CD4-positive, alpha-beta T cell (primary cell): ENCODE data around the gene NOP16. TPM values are rescaled to one million over a fixed set of nuclear protein-coding genes. Genes with fewer than 3 reads are reported as not detected.

ENCODE experiments used
- ATAC-seq: fragments of 200-7000 bp; cut with Tn5 transposase; one replicate; pipeline ENCODE4 v1.10.0; 2022; ENCODE audit warnings: mild to moderate bottlenecking; ENCODE audit not compliant: poor library complexity
- CTCF ChIA-PET: fragments of 350-600 bp; sonication (Branson Sonifier 250); formaldehyde crosslinking; loops from one replicate; lab custom pipeline; 2021; ENCODE audit warnings: antibody characterized with exemption, inconsistent platforms; lab: Charles Lee
- POLR2A ChIA-PET: fragments of 350-600 bp; sonication (Branson Sonifier 250); formaldehyde crosslinking; loops from one replicate; lab custom pipeline; 2021; ENCODE audit warnings: antibody characterized with exemption, inconsistent platforms; lab: Charles Lee
- DNase-seq, 14 experiments: peaks; one replicate each; pipeline ENCODE4 v3.0.0-alpha.2; 2013 to 2020; ENCODE audit warnings: mixed read lengths in 2 of 14
- H3K27ac ChIP-seq, 2 donors: one replicate each; pipeline versions ENCODE4 v1.5.1 to v1.7.0; 2013; ENCODE audit warnings: low read length in 2 of 2, low read depth in 1 of 2, mild to moderate bottlenecking in 1 of 2
- H3K27me3 ChIP-seq, 2 experiments: 1 replicate in 1 of 2; 2 replicates in 1 of 2; pipeline versions ENCODE4 v1.6.1 to v1.7.0; 2013; ENCODE audit warnings: low read length in 2 of 2, control low read depth in 1 of 2, mild to moderate bottlenecking in 1 of 2, moderate library complexity in 1 of 2; ENCODE audit not compliant: insufficient read depth in 2 of 2, control insufficient read depth in 1 of 2
- H3K36me3 ChIP-seq: one replicate; pipeline ENCODE4 v1.6.1; 2013; ENCODE audit warnings: low read length, control low read depth; ENCODE audit not compliant: insufficient read depth
- H3K4me1 ChIP-seq: one replicate; pipeline ENCODE4 v1.6.1; 2013; ENCODE audit warnings: low read length, control low read depth; ENCODE audit not compliant: insufficient read depth
- H3K4me3 ChIP-seq: one replicate; pipeline ENCODE4 v1.5.1; 2013; ENCODE audit warnings: mild to moderate bottlenecking, low read length, moderate library complexity
- H3K9me3 ChIP-seq, 2 experiments: 1 replicate in 1 of 2; 2 replicates in 1 of 2; pipeline versions ENCODE4 v1.6.1 to v1.7.0; 2013; ENCODE audit warnings: low read length in 2 of 2, mild to moderate bottlenecking in 2 of 2, control low read depth in 1 of 2, moderate library complexity in 1 of 2; ENCODE audit not compliant: control insufficient read depth in 1 of 2, insufficient read depth in 1 of 2
- H3K27ac Mint-ChIP-seq: one replicate; pipeline ENCODE4 v1.8.0; 2020; ENCODE audit warnings: mixed read lengths
- H3K27me3 Mint-ChIP-seq: one replicate; pipeline ENCODE4 v1.8.0; 2021; ENCODE audit warnings: mixed read lengths
- H3K36me3 Mint-ChIP-seq: one replicate; pipeline ENCODE4 v1.8.0; 2021; ENCODE audit warnings: low read depth, mixed read lengths
- H3K4me1 Mint-ChIP-seq: one replicate; pipeline ENCODE4 v1.8.0; 2021; ENCODE audit warnings: low read depth, mixed read lengths
- H3K4me3 Mint-ChIP-seq: one replicate; pipeline ENCODE4 v1.8.0; 2020; ENCODE audit warnings: mild to moderate bottlenecking, mixed read lengths
- H3K9me3 Mint-ChIP-seq: one replicate; pipeline ENCODE4 v1.8.0; 2020; ENCODE audit warnings: mixed read lengths
- CTCF ChIP-seq: fragments of 200-600 bp; IDR thresholded peaks from one replicate; pipeline ENCODE4 v1.8.0; 2022; ENCODE audit warnings: antibody characterized with exemption, mild to moderate bottlenecking
- intact Hi-C, 2 experiments: fragments of 100-400 bp; cut with DNase I in 1 of 2; cut with micrococcal nuclease in 1 of 2; formaldehyde crosslinking; loops; one replicate each; pipeline versions ENCODE4 v1.15.1 to v1.9.0; 2023 to 2025; cut with DNase I, micrococcal nuclease
- total RNA-seq, 174 experiments: library from RNA in 2 of 174; stranded (reverse) in 2 of 174; gene quantifications; one replicate each; pipeline ENCODE4 v1.2.3 and lab custom pipeline; 2021 to 2026

The NOP16 gene
- total RNA-seq, 2 experiments from 2014 or later: 12.0 to 14.5 TPM

- no peaks in the 10 kb centered on the region for H3K36me3 Mint-ChIP-seq
- no peak for TF ChIP-seq CTCF
- ATAC-seq: no peak
- CTCF ChIA-PET: interaction anchor here (1.2 kb wide), 1 partner anchor 18 kb away, joined by 3 read pairs; no protein-coding TSS in a partner anchor
- intact Hi-C loops: no loop called here
- H3K27ac Mint-ChIP-seq: no peak overlapping the region
- peaks cover 6% of the 10 kb centered on the region for H3K27me3 Mint-ChIP-seq
- H3K4me1 ChIP-seq: no peaks in the 10 kb centered on the region
- H3K27ac ChIP-seq: no peak overlapping the region
- H3K9me3 ChIP-seq: peaks cover 0 to 3% of the 10 kb centered on the region in 2 experiments
- H3K9me3 Mint-ChIP-seq: no peaks in the 10 kb centered on the region
- no peaks in the 10 kb centered on the region for H3K27me3 ChIP-seq
- no peak overlapping the region for H3K4me3 ChIP-seq
- DNase-seq: no peak
- POLR2A ChIA-PET: no interaction called here
- no peaks in the 10 kb centered on the region for H3K36me3 ChIP-seq
- no peaks in the 10 kb centered on the region for H3K4me1 Mint-ChIP-seq
- H3K4me3 Mint-ChIP-seq: no peak overlapping the region
These were observed 41.6 kb upstream of the NOP16 start for GRCh38 chr5:176429972-176430371.

- Histone ChIP-seq H3K4me1 (no peaks in the 10 kb centered on the region), H3K36me3 (no peaks in the 10 kb centered on the region), H3K9me3 (peaks cover 0 to 3% of the 10 kb centered on the region in 2 experiments), H3K4me3 (no peak overlapping the region), H3K27me3 (no peaks in the 10 kb centered on the region), H3K27ac (no peak overlapping the region)
- Mint-ChIP-seq H3K27ac (no peak overlapping the region), H3K27me3 (peaks cover 6% of the 10 kb centered on the region), H3K4me1 (no peaks in the 10 kb centered on the region), H3K4me3 (no peak overlapping the region), H3K36me3 (no peaks in the 10 kb centered on the region), H3K9me3 (no peaks in the 10 kb centered on the region)
- POLR2A ChIA-PET: no interaction called here
- ATAC-seq: no peak
- intact Hi-C loops: no loop called here
- CTCF ChIA-PET: no interaction called here
- no peak for TF ChIP-seq CTCF
- no peak for DNase-seq
These were observed 39.6 kb upstream of the NOP16 start for GRCh38 chr5:176427971-176428370.

GRCh38 chr5:176426876-176427275 lies 38.5 kb upstream of the NOP16 start:
- no peaks in the 10 kb centered on the region for H3K36me3 Mint-ChIP-seq
- H3K4me1 Mint-ChIP-seq: no peaks in the 10 kb centered on the region
- Histone ChIP-seq H3K27ac (no peak overlapping the region), H3K9me3 (peaks cover 0 to 3% of the 10 kb centered on the region in 2 experiments), H3K4me1 (no peaks in the 10 kb centered on the region), H3K4me3 (no peak overlapping the region), H3K36me3 (no peaks in the 10 kb centered on the region), H3K27me3 (no peaks in the 10 kb centered on the region)
- intact Hi-C loops: no loop called here
- ChIA-PET CTCF (interaction anchor here (1.4 to 2.3 kb wide), 2 partner anchors 10 to 116 kb away, joined by 3 to 6 read pairs; partner anchors contain the start of gene CLTB), POLR2A (no interaction called here)
- DNase-seq (no peak), ATAC-seq (no peak)
- no peaks in the 10 kb centered on the region for H3K9me3 Mint-ChIP-seq
- no peak overlapping the region for H3K4me3 Mint-ChIP-seq
- H3K27ac Mint-ChIP-seq: no peak overlapping the region
- TF ChIP-seq CTCF: no peak
- peaks cover 5% of the 10 kb centered on the region for H3K27me3 Mint-ChIP-seq
